Muscle of arm (tissue), 12 donors: ENCODE data around the gene SMG6. TPM values are rescaled to one million over a fixed set of nuclear protein-coding genes. Genes with fewer than 3 reads are reported as not detected.

Source experiments
- DNase-seq: peaks from one replicate; pipeline ENCODE4 v3.0.0-alpha.2; 2013
- polyA plus RNA-seq, 12 donors: library from polyadenylated mRNA; unstranded; fragments of 120-200 nt; gene quantifications; one replicate each; pipeline ENCODE4 v1.2.1, GENCODE V29; 2013; ENCODE audit not compliant: insufficient read length in 12 of 12

Gene SMG6
- polyA plus RNA-seq, 12 donors, result 12.2 to 33.6 (median 18.2) TPM; not detected in 1

- DNase-seq, result no peak
Measured at GRCh38 chr17:2051061-2051932, 252.3 kb downstream of the SMG6 start.

- DNase-seq, result no peak
Measured at GRCh38 chr17:2050300-2051060, 253.1 kb downstream of the SMG6 start.

- no peak for DNase-seq
Measured at GRCh38 chr17:2049333-2050299, 254.0 kb downstream of the SMG6 start.

GRCh38 chr17:2048805-2049204 lies 254.8 kb downstream of the SMG6 start:
- DNase-seq, result no peak

- DNase-seq, result no peak
Measured at GRCh38 chr17:2047590-2047989, 256.0 kb downstream of the SMG6 start.

GRCh38 chr17:2044263-2044894 lies 259.2 kb downstream of the SMG6 start:
- DNase-seq, result no peak

- no peak for DNase-seq
Measured at GRCh38 chr17:2043785-2044184, 259.8 kb downstream of the SMG6 start.

GRCh38 chr17:2042933-2043332 lies 260.7 kb downstream of the SMG6 start:
- DNase-seq, result no peak

- no peak for DNase-seq
Measured at GRCh38 chr17:2042390-2042847, 261.2 kb downstream of the SMG6 start.

- peak; percentile 95 for DNase-seq
Measured at GRCh38 chr17:2041561-2042389, 261.8 kb downstream of the SMG6 start, which contains the start of gene OVCA2. TSS of gene OVCA2 (plus strand) at chr17:2042022. CDS start at chr17:2042048, 26 bp downstream.

- DNase-seq, result no peak
Measured at GRCh38 chr17:2040942-2041560, 262.5 kb downstream of the SMG6 start.

GRCh38 chr17:2040219-2040827 lies 263.3 kb downstream of the SMG6 start:
- no peak for DNase-seq

- DNase-seq, result no peak
Measured at GRCh38 chr17:2037155-2037554, 266.4 kb downstream of the SMG6 start.

- DNase-seq, result no peak
Measured at GRCh38 chr17:2035541-2036488, 267.8 kb downstream of the SMG6 start.

GRCh38 chr17:2034806-2035540 lies 268.6 kb downstream of the SMG6 start:
- DNase-seq, result no peak

GRCh38 chr17:2034157-2034556 lies 269.4 kb downstream of the SMG6 start:
- no peak for DNase-seq

GRCh38 chr17:2033153-2033552 lies 270.4 kb downstream of the SMG6 start:
- no peak for DNase-seq
